Stomach (tissue), 9 donors: ENCODE results near the gene CHD6. TPM values are rescaled to one million over a fixed set of nuclear protein-coding genes. Genes with fewer than 3 reads are reported as not detected.

Source experiments
- DNase-seq, 2 donors: peaks; one replicate each; pipeline versions ENCODE4 v3.0.0 to v3.0.0-alpha.2; 2013 to 2019
- H3K27ac ChIP-seq, 5 donors: fragments of 200-600 bp in 4 of 5; sonication (generic) in 4 of 5; one replicate each; pipeline ENCODE4 v1.5.1; 2013 to 2019; ENCODE audit warnings: mild to moderate bottlenecking in 1 of 5, moderate library complexity in 1 of 5
- H3K27me3 ChIP-seq, 3 donors: fragments of 200-600 bp; sonication (generic); one replicate each; pipeline ENCODE4 v1.5.1; 2017 to 2019; ENCODE audit warnings: mixed run types in 1 of 3
- H3K36me3 ChIP-seq, 4 donors: fragments of 200-600 bp; sonication (generic); 1 replicate in 3 of 4; 2 replicates in 1 of 4; pipeline ENCODE4 v1.5.1; 2016 to 2019
- H3K4me1 ChIP-seq, 4 donors: fragments of 200-600 bp; sonication (generic); one replicate each; pipeline ENCODE4 v1.5.1; 2016 to 2019
- H3K4me3 ChIP-seq, 4 donors: fragments of 200-600 bp; sonication (generic) in 3 of 4; one replicate each; pipeline ENCODE4 v1.5.1; 2016 to 2019; ENCODE audit warnings: mild to moderate bottlenecking in 1 of 4
- H3K9me3 ChIP-seq, 4 donors: fragments of 200-600 bp; sonication (generic); one replicate each; pipeline ENCODE4 v1.5.1; 2016 to 2019
- CTCF ChIP-seq, 7 experiments: fragments of 450-650 bp in 4 of 7; fragments of 200-600 bp in 3 of 7; sonication (generic) in 3 of 7; IDR thresholded peaks; one replicate each; pipeline ENCODE4 v1.5.1; 2016 to 2019; ENCODE audit warnings: antibody characterized with exemption in 7 of 7, control low read depth in 2 of 7, mild to moderate bottlenecking in 1 of 7
- EP300 ChIP-seq: sonication (generic); formaldehyde crosslinking; IDR thresholded peaks from one replicate; pipeline ENCODE4 v1.6.1; 2017; ENCODE audit warnings: antibody characterized with exemption
- POLR2A ChIP-seq, 4 donors: fragments of 450-650 bp; IDR thresholded peaks; one replicate each; pipeline ENCODE4 v1.6.1; 2016; ENCODE audit warnings: antibody characterized with exemption in 4 of 4, control low read depth in 2 of 4, mild to moderate bottlenecking in 1 of 4, moderate library complexity in 1 of 4
- POLR2AphosphoS5 ChIP-seq, 3 donors: sonication (generic); formaldehyde crosslinking; IDR thresholded peaks; one replicate each; pipeline ENCODE4 v1.6.1; 2016; ENCODE audit warnings: antibody characterized with exemption in 3 of 3
- WGBS, 5 donors: extraction: QIAGEN DNeasy Blood & Tissue Kit in 3 of 5; methylation state at CpG; one replicate each; pipeline versions ENCODE4 v1.1.5 to v1.1.7; 2013 to 2018; 5-methylcytosine and 5-hydroxymethylcytosine counted together
- intact Hi-C: fragments of 100-400 bp; cut with DNase I; formaldehyde crosslinking; loops from one replicate; pipeline ENCODE4 v1.15.1; 2023; ENCODE audit warnings: low total_unique reads
- polyA plus RNA-seq, 3 donors: library from polyadenylated mRNA; stranded (reverse); fragments of 200-250 nt; gene quantifications; one replicate each; pipeline ENCODE4 v1.2.3, GENCODE V29; 2013
- total RNA-seq, 5 donors: library from RNA; depleted of rRNA; stranded (reverse); fragments of >200 nt; gene quantifications; one replicate each; pipeline versions ENCODE4 v1.1.0 to v1.2.3, GENCODE V29; 2014 to 2016
- donor health status: healthy with polysubstance abuse.
- donor health status: Bipolar disorder and iron deficiency.
- donor health status: healthy.

CHD6 gene
- total and polyA plus RNA-seq, 8 donors = 4.4 to 84.6 (median 47.5) TPM

- Histone ChIP-seq H3K27me3 (peaks cover 0 to 4% (median 0%) of the 10 kb centered on the region in 3 donors), H3K36me3 (no peaks in the 10 kb centered on the region), H3K9me3 (no peaks in the 10 kb centered on the region), H3K4me1 (peaks cover 0 to 13% (median 2%) of the 10 kb centered on the region in 4 donors), H3K27ac (no peak overlapping the region), H3K4me3 (no peak overlapping the region)
- peak in 1 of 2 donors; percentile 58 for DNase-seq
- TF ChIP-seq POLR2A (IDR thresholded peaks at IDR 0.05) (no peak), POLR2AphosphoS5 (IDR thresholded peaks at IDR 0.05) (no peak), CTCF (IDR thresholded peaks at IDR 0.05) (no peak), EP300 (no peak)
- 38 to 44% (median 41%) methylated on average over 6 to 9 of the region's 9 CpGs for WGBS, 5 donors
- intact Hi-C loops = no loop called here
These were observed 230.7 kb downstream of the CHD6 start for GRCh38 chr20:41387444-41387851.

- peaks cover 0 to 4% (median 0%) of the 10 kb centered on the region in 3 donors for H3K27me3 ChIP-seq
- no peak overlapping the region for H3K4me3 ChIP-seq
- H3K9me3 ChIP-seq = no peaks in the 10 kb centered on the region
- TF ChIP-seq POLR2AphosphoS5 (IDR thresholded peaks at IDR 0.05) = no peak
- no peak for TF ChIP-seq POLR2A (IDR thresholded peaks at IDR 0.05)
- no peaks in the 10 kb centered on the region for H3K36me3 ChIP-seq
- intact Hi-C loops = no loop called here
- peaks cover 0 to 13% (median 0%) of the 10 kb centered on the region in 4 donors for H3K4me1 ChIP-seq
- 74 to 79% (median 75%) methylated on average over 14 of the region's 14 CpGs for WGBS, 5 donors
- no peak overlapping the region for H3K27ac ChIP-seq
- DNase-seq = peak in 1 of 2 donors; percentile 80
These were observed 231.4 kb downstream of the CHD6 start for GRCh38 chr20:41386502-41387427.

- Histone ChIP-seq H3K27me3 (peaks cover 0 to 9% (median 0%) of the 10 kb centered on the region in 3 donors), H3K36me3 (no peaks in the 10 kb centered on the region), H3K9me3 (no peaks in the 10 kb centered on the region), H3K27ac (no peak overlapping the region), H3K4me3 (no peak overlapping the region), H3K4me1 (peaks cover 0 to 13% (median 0%) of the 10 kb centered on the region in 4 donors)
- intact Hi-C loops = no loop called here
- 67 to 82% (median 68%) methylated on average over 7 of the region's 7 CpGs for WGBS, 5 donors
- no peak for DNase-seq
- no peak for TF ChIP-seq POLR2AphosphoS5 (IDR thresholded peaks at IDR 0.05)
- TF ChIP-seq EP300 = no peak
- TF ChIP-seq POLR2A (IDR thresholded peaks at IDR 0.05) = no peak
- TF ChIP-seq CTCF (IDR thresholded peaks at IDR 0.05) = no peak
These were observed 235.3 kb downstream of the CHD6 start for GRCh38 chr20:41382791-41383305.

GRCh38 chr20:41380551-41381193 is 237.5 kb downstream of the CHD6 start:
- Histone ChIP-seq H3K4me1 (no peaks in the 10 kb centered on the region), H3K4me3 (no peak overlapping the region), H3K36me3 (no peaks in the 10 kb centered on the region), H3K9me3 (no peaks in the 10 kb centered on the region), H3K27ac (no peak overlapping the region), H3K27me3 (peaks cover 0 to 22% (median 0%) of the 10 kb centered on the region in 3 donors)
- no peak for DNase-seq
- 64 to 74% (median 68%) methylated on average over 12 of the region's 12 CpGs for WGBS, 5 donors
- TF ChIP-seq EP300 = no peak
- no peak for TF ChIP-seq CTCF (IDR thresholded peaks at IDR 0.05)
- no peak for TF ChIP-seq POLR2A (IDR thresholded peaks at IDR 0.05)
- no peak for TF ChIP-seq POLR2AphosphoS5 (IDR thresholded peaks at IDR 0.05)
- intact Hi-C loops = no loop called here
